ENCODE data around the gene EN1.

The EN1 gene

GRCh38 chr2:118846953-118847761 lies at the start of gene EN1:
Gene EN1 (minus strand): TSS chr2:118847648. CDS start chr2:118847167, 481 bp downstream.
- DNase-seq (ENCODE audit: low read depth in 4 of 4, low spot score in 1 of 4): no peak

- DNase-seq (ENCODE audit: low read depth in 4 of 4, low spot score in 1 of 4): no peak
Observed at GRCh38 chr2:118893100-118893499, 45.7 kb upstream of the EN1 start.

- DNase-seq (ENCODE audit: low read depth in 4 of 4, low spot score in 1 of 4): no peak
Observed at GRCh38 chr2:118889995-118890394, 42.5 kb upstream of the EN1 start.

GRCh38 chr2:118883792-118884191 lies 36.3 kb upstream of the EN1 start:
- DNase-seq (ENCODE audit: low read depth in 4 of 4, low spot score in 1 of 4): no peak

GRCh38 chr2:118882693-118883336 lies 35.4 kb upstream of the EN1 start:
- peak; percentile 26 to 51 (median 41) for DNase-seq (ENCODE audit: low read depth in 4 of 4, low spot score in 1 of 4)

- peak; percentile 11 to 53 (median 44) for DNase-seq (ENCODE audit: low read depth in 4 of 4, low spot score in 1 of 4)
Observed at GRCh38 chr2:118881490-118882129, 34.2 kb upstream of the EN1 start.

- no peak for DNase-seq (ENCODE audit: low read depth in 4 of 4, low spot score in 1 of 4)
Observed at GRCh38 chr2:118880501-118880900, 33.1 kb upstream of the EN1 start.

- no peak for DNase-seq (ENCODE audit: low read depth in 4 of 4, low spot score in 1 of 4)
Observed at GRCh38 chr2:118878531-118879149, 31.2 kb upstream of the EN1 start.

- no peak for DNase-seq (ENCODE audit: low read depth in 4 of 4, low spot score in 1 of 4)
Observed at GRCh38 chr2:118875318-118875717, 27.9 kb upstream of the EN1 start.

- DNase-seq (ENCODE audit: low read depth in 4 of 4, low spot score in 1 of 4): no peak
Observed at GRCh38 chr2:118874324-118874723, 26.9 kb upstream of the EN1 start.

GRCh38 chr2:118865106-118865505 lies 17.7 kb upstream of the EN1 start:
- no peak for DNase-seq (ENCODE audit: low read depth in 4 of 4, low spot score in 1 of 4)

- DNase-seq (ENCODE audit: low read depth in 4 of 4, low spot score in 1 of 4): no peak
Observed at GRCh38 chr2:118864207-118864606, 16.8 kb upstream of the EN1 start.

GRCh38 chr2:118861731-118862130 lies 14.3 kb upstream of the EN1 start:
- no peak for DNase-seq (ENCODE audit: low read depth in 4 of 4, low spot score in 1 of 4)

- DNase-seq (ENCODE audit: low read depth in 4 of 4, low spot score in 1 of 4): no peak
Observed at GRCh38 chr2:118861242-118861641, 13.8 kb upstream of the EN1 start.

GRCh38 chr2:118860506-118860905 lies 13.1 kb upstream of the EN1 start:
- DNase-seq (ENCODE audit: low read depth in 4 of 4, low spot score in 1 of 4): no peak

GRCh38 chr2:118859157-118859770 lies 11.8 kb upstream of the EN1 start:
- no peak for DNase-seq (ENCODE audit: low read depth in 4 of 4, low spot score in 1 of 4)

- DNase-seq (ENCODE audit: low read depth in 4 of 4, low spot score in 1 of 4): no peak
Observed at GRCh38 chr2:118858485-118859156, 11.2 kb upstream of the EN1 start.

- DNase-seq (ENCODE audit: low read depth in 4 of 4, low spot score in 1 of 4): no peak
Observed at GRCh38 chr2:118857677-118858484, 10.4 kb upstream of the EN1 start.

- DNase-seq (ENCODE audit: low read depth in 4 of 4, low spot score in 1 of 4): no peak
Observed at GRCh38 chr2:118856978-118857676, 9.7 kb upstream of the EN1 start.
